ENCODE measurements around the gene WDR45B. TPM values are rescaled to one million over a fixed set of nuclear protein-coding genes. Genes with fewer than 3 reads are reported as not detected.

WDR45B gene
- total RNA-seq, 2 experiments from 2014 or later = 49.8 to 54.3 TPM

GRCh38 chr17:82630212-82630611 is 18.0 kb downstream of the WDR45B start:
- ATAC-seq (ENCODE audit: poor library complexity) (no peak), DNase-seq (no peak)
- no peak for TF ChIP-seq CTCF (IDR thresholded peaks at IDR 0.05)
- Mint-ChIP-seq H3K27me3 (no peaks in the 10 kb centered on the region), H3K4me1 (ENCODE audit: low read depth) (peaks cover 7% of the 10 kb centered on the region), H3K36me3 (ENCODE audit: low read depth) (peaks cover 65% of the 10 kb centered on the region), H3K27ac (no peak overlapping the region), H3K9me3 (no peaks in the 10 kb centered on the region), H3K4me3 (no peak overlapping the region)
- Histone ChIP-seq H3K9me3 (ENCODE audit: control insufficient read depth in 1 of 2, insufficient read depth in 1 of 2, low read length in 2 of 2) (no peaks in the 10 kb centered on the region), H3K4me3 (ENCODE audit: low read length) (no peak overlapping the region), H3K4me1 (ENCODE audit: insufficient read depth, low read length) (no peaks in the 10 kb centered on the region), H3K27me3 (ENCODE audit: control insufficient read depth in 1 of 2, insufficient read depth in 2 of 2, low read length in 2 of 2) (no peaks in the 10 kb centered on the region), H3K36me3 (ENCODE audit: insufficient read depth, low read length) (peaks cover 57% of the 10 kb centered on the region), H3K27ac (ENCODE audit: low read depth in 1 of 2, low read length in 2 of 2) (no peak overlapping the region)
- CTCF ChIA-PET = no interaction called here
- POLR2A ChIA-PET = no interaction called here
- intact Hi-C loops (cut with DNase I, micrococcal nuclease) = no loop called here

- no peak for DNase-seq
- H3K4me1 Mint-ChIP-seq (ENCODE audit: low read depth) = peaks cover 7% of the 10 kb centered on the region
- H3K27ac Mint-ChIP-seq = no peak overlapping the region
- no peaks in the 10 kb centered on the region for H3K9me3 Mint-ChIP-seq
- H3K36me3 ChIP-seq (ENCODE audit: insufficient read depth, low read length) = peaks cover 61% of the 10 kb centered on the region
- no peaks in the 10 kb centered on the region for H3K27me3 ChIP-seq (ENCODE audit: control insufficient read depth in 1 of 2, insufficient read depth in 2 of 2, low read length in 2 of 2)
- no peaks in the 10 kb centered on the region for H3K27me3 Mint-ChIP-seq
- no peaks in the 10 kb centered on the region for H3K4me1 ChIP-seq (ENCODE audit: insufficient read depth, low read length)
- H3K4me3 ChIP-seq (ENCODE audit: low read length) = no peak overlapping the region
- intact Hi-C loops (cut with DNase I, micrococcal nuclease) = no loop called here
- no peak for TF ChIP-seq CTCF (IDR thresholded peaks at IDR 0.05)
- peaks cover 69% of the 10 kb centered on the region for H3K36me3 Mint-ChIP-seq (ENCODE audit: low read depth)
- CTCF ChIA-PET = no interaction called here
- no peak for ATAC-seq (ENCODE audit: poor library complexity)
- no peaks in the 10 kb centered on the region for H3K9me3 ChIP-seq (ENCODE audit: control insufficient read depth in 1 of 2, insufficient read depth in 1 of 2, low read length in 2 of 2)
- POLR2A ChIA-PET = no interaction called here
- H3K27ac ChIP-seq (ENCODE audit: low read depth in 1 of 2, low read length in 2 of 2) = no peak overlapping the region
- no peak overlapping the region for H3K4me3 Mint-ChIP-seq
These were observed 18.5 kb downstream of the WDR45B start for GRCh38 chr17:82629748-82630147.

- DNase-seq = no peak
- no peak overlapping the region for H3K27ac ChIP-seq (ENCODE audit: low read depth in 1 of 2, low read length in 2 of 2)
- TF ChIP-seq CTCF (IDR thresholded peaks at IDR 0.05) = no peak
- Mint-ChIP-seq H3K9me3 (no peaks in the 10 kb centered on the region), H3K4me3 (no peak overlapping the region), H3K27ac (no peak overlapping the region), H3K27me3 (no peaks in the 10 kb centered on the region), H3K36me3 (ENCODE audit: low read depth) (peaks cover 72% of the 10 kb centered on the region), H3K4me1 (ENCODE audit: low read depth) (peaks cover 7% of the 10 kb centered on the region)
- POLR2A ChIA-PET = no interaction called here
- ATAC-seq (ENCODE audit: poor library complexity) = no peak
- peaks cover 59% of the 10 kb centered on the region for H3K36me3 ChIP-seq (ENCODE audit: insufficient read depth, low read length)
- intact Hi-C loops (cut with DNase I, micrococcal nuclease) = no loop called here
- no peak overlapping the region for H3K4me3 ChIP-seq (ENCODE audit: low read length)
- no peaks in the 10 kb centered on the region for H3K27me3 ChIP-seq (ENCODE audit: control insufficient read depth in 1 of 2, insufficient read depth in 2 of 2, low read length in 2 of 2)
- no peaks in the 10 kb centered on the region for H3K9me3 ChIP-seq (ENCODE audit: control insufficient read depth in 1 of 2, insufficient read depth in 1 of 2, low read length in 2 of 2)
- CTCF ChIA-PET = no interaction called here
- no peaks in the 10 kb centered on the region for H3K4me1 ChIP-seq (ENCODE audit: insufficient read depth, low read length)
These were observed 20.8 kb downstream of the WDR45B start for GRCh38 chr17:82627405-82627804.

All from CD4-positive, alpha-beta T cell (primary cell).